ENCODE results near the gene PTGR3.
A peak's percentile ranks its signal among the peaks of the same experiment; 100 is the strongest.

The PTGR3 gene

GRCh38 chr18:75163736-75164135, 45.2 kb downstream of the PTGR3 start:
- H3K36me3 Mint-ChIP-seq (ENCODE audit: low read depth): peaks cover 4% of the 10 kb centered on the region
- peaks cover 10% of the 10 kb centered on the region for H3K27me3 Mint-ChIP-seq (ENCODE audit: low read depth)

GRCh38 chr18:75162978-75163377, 46.0 kb downstream of the PTGR3 start:
- Mint-ChIP-seq H3K27me3 (ENCODE audit: low read depth) (peaks cover 10% of the 10 kb centered on the region), H3K9me3 (peaks cover 6% of the 10 kb centered on the region), H3K27ac (no peak overlapping the region), H3K4me1 (peaks cover 6% of the 10 kb centered on the region), H3K4me3 (no peak overlapping the region), H3K36me3 (ENCODE audit: low read depth) (peaks cover 4% of the 10 kb centered on the region)
- TF ChIP-seq, protein P1, sequence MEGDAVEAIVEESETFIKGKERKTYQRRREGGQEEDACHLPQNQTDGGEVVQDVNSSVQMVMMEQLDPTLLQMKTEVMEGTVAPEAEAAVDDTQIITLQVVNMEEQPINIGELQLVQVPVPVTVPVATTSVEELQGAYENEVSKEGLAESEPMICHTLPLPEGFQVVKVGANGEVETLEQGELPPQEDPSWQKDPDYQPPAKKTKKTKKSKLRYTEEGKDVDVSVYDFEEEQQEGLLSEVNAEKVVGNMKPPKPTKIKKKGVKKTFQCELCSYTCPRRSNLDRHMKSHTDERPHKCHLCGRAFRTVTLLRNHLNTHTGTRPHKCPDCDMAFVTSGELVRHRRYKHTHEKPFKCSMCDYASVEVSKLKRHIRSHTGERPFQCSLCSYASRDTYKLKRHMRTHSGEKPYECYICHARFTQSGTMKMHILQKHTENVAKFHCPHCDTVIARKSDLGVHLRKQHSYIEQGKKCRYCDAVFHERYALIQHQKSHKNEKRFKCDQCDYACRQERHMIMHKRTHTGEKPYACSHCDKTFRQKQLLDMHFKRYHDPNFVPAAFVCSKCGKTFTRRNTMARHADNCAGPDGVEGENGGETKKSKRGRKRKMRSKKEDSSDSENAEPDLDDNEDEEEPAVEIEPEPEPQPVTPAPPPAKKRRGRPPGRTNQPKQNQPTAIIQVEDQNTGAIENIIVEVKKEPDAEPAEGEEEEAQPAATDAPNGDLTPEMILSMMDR (IDR thresholded peaks at IDR 0.05; ENCODE audit: unreplicated experiment in 3 of 3): no peak

More at GRCh38 chr18:75163736-75164135, 45.2 kb downstream of the PTGR3 start:
- Mint-ChIP-seq H3K4me3 (no peak overlapping the region), H3K9me3 (peaks cover 6% of the 10 kb centered on the region), H3K4me1 (peaks cover 6% of the 10 kb centered on the region), H3K27ac (no peak overlapping the region)
- TF ChIP-seq, protein P1 (IDR thresholded peaks at IDR 0.05; ENCODE audit: unreplicated experiment in 3 of 3): no peak

GRCh38 chr18:75162467-75162866, 46.5 kb downstream of the PTGR3 start:
- Mint-ChIP-seq H3K9me3 (peaks cover 6% of the 10 kb centered on the region), H3K4me3 (no peak overlapping the region), H3K27me3 (ENCODE audit: low read depth) (peaks cover 10% of the 10 kb centered on the region), H3K4me1 (peaks cover 6% of the 10 kb centered on the region), H3K36me3 (ENCODE audit: low read depth) (peaks cover 4% of the 10 kb centered on the region), H3K27ac (no peak overlapping the region)
- TF ChIP-seq, protein P1 (IDR thresholded peaks at IDR 0.05; ENCODE audit: unreplicated experiment in 3 of 3): no peak

DNA sequence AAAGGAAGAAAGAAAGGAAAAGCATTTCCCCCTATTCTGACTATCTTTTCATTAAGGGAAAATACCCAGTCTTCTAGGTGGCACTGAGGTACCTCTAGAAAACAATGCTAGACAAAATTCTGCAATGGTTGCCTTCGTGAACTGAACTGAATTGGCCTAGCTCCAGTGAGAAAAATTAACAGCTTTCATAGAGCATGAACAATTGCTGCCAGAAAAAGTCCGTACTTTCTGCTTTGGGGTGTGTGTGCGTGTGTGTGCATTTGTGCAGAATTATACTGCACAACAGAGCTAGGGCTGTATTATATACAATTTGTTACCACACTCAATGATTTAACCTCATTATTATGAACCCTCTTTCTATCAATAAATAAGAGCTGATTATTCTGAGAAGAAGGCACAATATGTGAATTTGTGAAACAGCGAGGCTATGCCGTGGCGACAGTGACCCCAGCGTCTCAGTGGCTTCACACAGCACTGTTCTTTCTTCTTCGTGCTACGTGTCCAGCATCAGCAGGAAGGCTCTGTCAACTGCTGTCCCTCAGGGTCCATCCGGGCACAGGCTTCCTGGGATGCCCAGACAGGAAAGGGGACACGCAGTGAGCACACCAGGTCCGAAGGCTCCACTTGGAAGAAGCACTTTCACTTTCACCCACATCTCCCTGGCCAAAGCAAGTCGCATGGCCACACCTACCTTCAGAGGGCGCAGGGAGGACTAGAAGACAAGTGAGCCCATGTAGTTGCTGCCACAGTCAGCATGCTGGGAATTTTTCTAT, 47.5 kb downstream of the PTGR3 start:
- TF ChIP-seq, protein P1 (IDR thresholded peaks at IDR 0.05; ENCODE audit: unreplicated experiment in 3 of 3): no peak
- H3K27me3 Mint-ChIP-seq (ENCODE audit: low read depth): peaks cover 10% of the 10 kb centered on the region
- peaks cover 6% of the 10 kb centered on the region for H3K4me1 Mint-ChIP-seq
- H3K27ac Mint-ChIP-seq: no peak overlapping the region
- peaks cover 4% of the 10 kb centered on the region for H3K9me3 Mint-ChIP-seq
- no peaks in the 10 kb centered on the region for H3K36me3 Mint-ChIP-seq (ENCODE audit: low read depth)
- H3K4me3 Mint-ChIP-seq: no peak overlapping the region

- peak overlapping the region; percentile 31 to 65 (median 59) for H3K4me3 Mint-ChIP-seq
- TF ChIP-seq, protein P1 (IDR thresholded peaks at IDR 0.05; ENCODE audit: unreplicated experiment in 3 of 3): no peak
- H3K9me3 Mint-ChIP-seq: peaks cover 7% of the 10 kb centered on the region
- H3K27me3 Mint-ChIP-seq (ENCODE audit: low read depth): peaks cover 10% of the 10 kb centered on the region
- peaks cover 3% of the 10 kb centered on the region for H3K36me3 Mint-ChIP-seq (ENCODE audit: low read depth)
- peaks cover 6% of the 10 kb centered on the region for H3K4me1 Mint-ChIP-seq
- peak overlapping the region in 1 of 3 experiments; percentile 28 for H3K27ac Mint-ChIP-seq
Observed at GRCh38 chr18:75160364-75160763, 48.6 kb downstream of the PTGR3 start.

Measured in nephron (organoid).